Measurements from ENCODE around the gene FGB. TPM values are rescaled to one million over a fixed set of nuclear protein-coding genes. Genes with fewer than 3 reads are reported as not detected.
"Not testable (repeated sequence)": the region's sequence is repeated elsewhere in the genome, so short reads cannot be mapped to it uniquely, and the experiment has no call there.

FGB gene
- total RNA-seq, 4 donors from 2014 or later: not detected

GRCh38 chr4:154595807-154596206 is 33.0 kb downstream of the FGB start:
- Histone ChIP-seq H3K9me3 (no peaks in the 10 kb centered on the region), H3K27me3 (no peaks in the 10 kb centered on the region), H3K36me3 (no peaks in the 10 kb centered on the region), H3K4me3 (no peak overlapping the region), H3K27ac (no peak overlapping the region), H3K4me1 (peaks cover 0 to 5% (median 0%) of the 10 kb centered on the region in 4 donors)
- in situ Hi-C loops (cut with MboI; ENCODE audit: low pct_ligation_motif_present in 1 of 4, low pct_unique_long_range_greater_than_20kb in 1 of 4, low sequenced_read_pairs in 3 of 4): no loop called here
- no peak for TF ChIP-seq POLR2AphosphoS5 (IDR thresholded peaks at IDR 0.05)
- no peak for TF ChIP-seq POLR2A (IDR thresholded peaks at IDR 0.05)
- no peak for TF ChIP-seq CTCF (IDR thresholded peaks at IDR 0.05)
- TF ChIP-seq EP300 (IDR thresholded peaks at IDR 0.05; ENCODE audit: low read depth): no peak
- DNase-seq: no peak
- intact Hi-C loops (cut with DNase I; ENCODE audit: low total_unique reads): no loop called here

GRCh38 chr4:154597281-154597680 is 34.5 kb downstream of the FGB start:
- H3K27me3 ChIP-seq; H3K4me1 ChIP-seq; H3K36me3 ChIP-seq; H3K27ac ChIP-seq; in situ Hi-C loops (cut with MboI; ENCODE audit: low pct_ligation_motif_present in 1 of 4, low pct_unique_long_range_greater_than_20kb in 1 of 4, low sequenced_read_pairs in 3 of 4); intact Hi-C loops (cut with DNase I; ENCODE audit: low total_unique reads); H3K4me3 ChIP-seq; DNase-seq; H3K9me3 ChIP-seq: not testable (repeated sequence)
- WGBS, 2 donors (ENCODE audit: low coverage in 1 of 2): 86 to 91% methylated on average over 10 to 11 of the region's 11 CpGs

GRCh38 chr4:154597798-154598774 is 35.3 kb downstream of the FGB start:
- no peak for DNase-seq
- TF ChIP-seq POLR2A (IDR thresholded peaks at IDR 0.05): no peak
- no peak for TF ChIP-seq CTCF (IDR thresholded peaks at IDR 0.05)
- no peak for TF ChIP-seq POLR2AphosphoS5 (IDR thresholded peaks at IDR 0.05)
- TF ChIP-seq EP300 (IDR thresholded peaks at IDR 0.05; ENCODE audit: low read depth): no peak
- intact Hi-C loops (cut with DNase I; ENCODE audit: low total_unique reads): no loop called here
- Histone ChIP-seq H3K27ac (no peak overlapping the region), H3K27me3 (no peaks in the 10 kb centered on the region), H3K4me3 (no peak overlapping the region), H3K36me3 (no peaks in the 10 kb centered on the region), H3K9me3 (no peaks in the 10 kb centered on the region), H3K4me1 (no peaks in the 10 kb centered on the region)
- 65 to 77% methylated on average over 5 to 7 of the region's 7 CpGs for WGBS, 2 donors (ENCODE audit: low coverage in 1 of 2)
- in situ Hi-C loops (cut with MboI; ENCODE audit: low pct_ligation_motif_present in 1 of 4, low pct_unique_long_range_greater_than_20kb in 1 of 4, low sequenced_read_pairs in 3 of 4): no loop called here

GRCh38 chr4:154602404-154603020 is 39.7 kb downstream of the FGB start:
- intact Hi-C loops (cut with DNase I; ENCODE audit: low total_unique reads) (no loop called here), in situ Hi-C loops (cut with MboI; ENCODE audit: low pct_ligation_motif_present in 1 of 4, low pct_unique_long_range_greater_than_20kb in 1 of 4, low sequenced_read_pairs in 3 of 4) (no loop called here)
- WGBS, 2 donors (ENCODE audit: low coverage in 1 of 2): 63 to 67% methylated on average over 1 of the region's 1 CpG

More at GRCh38 chr4:154602404-154603020, 39.7 kb downstream of the FGB start:
- Histone ChIP-seq H3K36me3 (no peaks in the 10 kb centered on the region), H3K27ac (no peak overlapping the region), H3K27me3 (no peaks in the 10 kb centered on the region), H3K4me1 (no peaks in the 10 kb centered on the region), H3K9me3 (no peaks in the 10 kb centered on the region), H3K4me3 (no peak overlapping the region)
- DNase-seq: no peak
- TF ChIP-seq EP300 (IDR thresholded peaks at IDR 0.05; ENCODE audit: low read depth) (no peak), POLR2AphosphoS5 (IDR thresholded peaks at IDR 0.05) (no peak), POLR2A (IDR thresholded peaks at IDR 0.05) (no peak), CTCF (IDR thresholded peaks at IDR 0.05) (no peak)

All from transverse colon (tissue), 4 donors.